OCI-LY3 (cell line): Measurements from ENCODE around the gene TMCC3.

Experiments used
- H2AFZ ChIP-seq: fragments of 200-600, 300-600 bp; shearing (Covaris generic); 2 replicates; pipeline ENCODE4 v1.6.0; 2014; ENCODE audit warnings: antibody characterized with exemption, low read depth, low read length
- H3K27ac ChIP-seq: fragments of 200-600, 300-600 bp; sonication (generic); 2 replicates; pipeline ENCODE4 v1.5.1; 2014; ENCODE audit warnings: mild to moderate bottlenecking, low read length, moderate library complexity, mixed read lengths
- H3K27me3 ChIP-seq: fragments of 200-600, 300-600 bp; sonication (generic); 2 replicates; pipeline ENCODE4 v1.6.1; 2014; ENCODE audit warnings: low read depth, low read length, mixed read lengths
- H3K36me3 ChIP-seq: fragments of 200-600, 300-600 bp; sonication (generic); replicated peaks from 2 replicates; pipeline ENCODE3; 2014; ENCODE audit warnings: low read depth, low read length, mixed read lengths
- H3K4me1 ChIP-seq: fragments of 300-600, 200-600 bp; sonication (generic); 2 replicates; pipeline ENCODE4 v1.6.1; 2014; ENCODE audit warnings: low read length, mixed read lengths
- H3K4me2 ChIP-seq: fragments of 200-600, 300-600 bp; sonication (generic); 2 replicates; pipeline ENCODE4 v1.6.1; 2014; ENCODE audit warnings: low read length, mixed read lengths
- H3K4me3 ChIP-seq: fragments of 300-600, 200-600 bp; sonication (generic); 2 replicates; pipeline ENCODE4 v1.5.1; 2014; ENCODE audit warnings: antibody characterized with exemption, mild to moderate bottlenecking, low read length, moderate library complexity
- H3K79me2 ChIP-seq: fragments of 300-600, 200-600 bp; shearing (Covaris generic); 2 replicates; pipeline ENCODE4 v1.6.1; 2014; ENCODE audit warnings: mild to moderate bottlenecking, low read length, mixed read lengths
- H3K9ac ChIP-seq: fragments of 300-600, 200-600 bp; shearing (Covaris generic); 2 replicates; pipeline ENCODE4 v1.6.0; 2014; ENCODE audit warnings: mild to moderate bottlenecking, low read length, moderate library complexity
- H3K9me3 ChIP-seq: fragments of 200-600, 300-600 bp; shearing (Covaris generic); 2 replicates; pipeline ENCODE4 v1.6.1; 2014; ENCODE audit warnings: low read length, mixed read lengths; ENCODE audit not compliant: insufficient read depth
- H4K20me1 ChIP-seq: fragments of 200-600, 300-600 bp; sonication (generic); 2 replicates; pipeline ENCODE4 v1.6.1; 2016; ENCODE audit warnings: low read length, mixed read lengths; ENCODE audit not compliant: insufficient read depth
- EZH2phosphoT487 ChIP-seq: fragments of 200-600 bp; shearing (Covaris generic); IDR thresholded peaks from 2 replicates; pipeline ENCODE4 v1.6.1; 2018; ENCODE audit warnings: antibody characterized with exemption, mixed run types, low read depth
- TF ChIP-seq, protein P1 (sequence below): fragments of 200-600, 300-600 bp; sonication (generic); IDR thresholded peaks from 2 replicates; pipeline ENCODE4 v1.5.1; 2014; ENCODE audit warnings: antibody characterized with exemption, low read length, low read depth

TMCC3 gene

GRCh38 chr12:94656556-94656955 is 6.2 kb upstream of the TMCC3 start:
- no peaks in the 10 kb centered on the region for H3K36me3 ChIP-seq

GRCh38 chr12:94649349-94650142 is 811 bp downstream of the TMCC3 start:
- Histone ChIP-seq H4K20me1 (peaks cover 43% of the 10 kb centered on the region), H3K9me3 (no peaks in the 10 kb centered on the region), H3K79me2 (no peaks in the 10 kb centered on the region), H3K36me3 (no peaks in the 10 kb centered on the region), H2AFZ (no peak overlapping the region), H3K27ac (no peak overlapping the region), H3K9ac (peak overlapping the region; percentile 12; the same call in 1 of the 2 replicates), H3K4me1 (peaks cover 12% of the 10 kb centered on the region), H3K4me3 (peak overlapping the region; percentile 83), H3K27me3 (peaks cover 43% of the 10 kb centered on the region), H3K4me2 (peak overlapping the region; percentile 91)
- TF ChIP-seq EZH2phosphoT487: no peak
- TF ChIP-seq, protein P1, sequence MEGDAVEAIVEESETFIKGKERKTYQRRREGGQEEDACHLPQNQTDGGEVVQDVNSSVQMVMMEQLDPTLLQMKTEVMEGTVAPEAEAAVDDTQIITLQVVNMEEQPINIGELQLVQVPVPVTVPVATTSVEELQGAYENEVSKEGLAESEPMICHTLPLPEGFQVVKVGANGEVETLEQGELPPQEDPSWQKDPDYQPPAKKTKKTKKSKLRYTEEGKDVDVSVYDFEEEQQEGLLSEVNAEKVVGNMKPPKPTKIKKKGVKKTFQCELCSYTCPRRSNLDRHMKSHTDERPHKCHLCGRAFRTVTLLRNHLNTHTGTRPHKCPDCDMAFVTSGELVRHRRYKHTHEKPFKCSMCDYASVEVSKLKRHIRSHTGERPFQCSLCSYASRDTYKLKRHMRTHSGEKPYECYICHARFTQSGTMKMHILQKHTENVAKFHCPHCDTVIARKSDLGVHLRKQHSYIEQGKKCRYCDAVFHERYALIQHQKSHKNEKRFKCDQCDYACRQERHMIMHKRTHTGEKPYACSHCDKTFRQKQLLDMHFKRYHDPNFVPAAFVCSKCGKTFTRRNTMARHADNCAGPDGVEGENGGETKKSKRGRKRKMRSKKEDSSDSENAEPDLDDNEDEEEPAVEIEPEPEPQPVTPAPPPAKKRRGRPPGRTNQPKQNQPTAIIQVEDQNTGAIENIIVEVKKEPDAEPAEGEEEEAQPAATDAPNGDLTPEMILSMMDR: peak; percentile 38

More at GRCh38 chr12:94656556-94656955, 6.2 kb upstream of the TMCC3 start:
- Histone ChIP-seq H2AFZ (no peak overlapping the region), H3K9ac (no peak overlapping the region), H4K20me1 (no peaks in the 10 kb centered on the region; the same call in none of the 2 replicates), H3K79me2 (no peaks in the 10 kb centered on the region), H3K4me1 (peaks cover 14% of the 10 kb centered on the region), H3K4me3 (no peak overlapping the region), H3K27me3 (peaks cover under 1% of the 10 kb centered on the region; the same call in 1 of the 2 replicates), H3K4me2 (no peak overlapping the region), H3K9me3 (no peaks in the 10 kb centered on the region), H3K27ac (no peak overlapping the region)
- TF ChIP-seq EZH2phosphoT487: no peak
- TF ChIP-seq, protein P1: no peak

- Histone ChIP-seq H3K36me3 (no peaks in the 10 kb centered on the region), H2AFZ (no peak overlapping the region), H3K9ac (no peak overlapping the region), H3K27me3 (peaks cover 53% of the 10 kb centered on the region), H3K4me1 (peaks cover 22% of the 10 kb centered on the region), H3K4me2 (no peak overlapping the region), H4K20me1 (peaks cover 53% of the 10 kb centered on the region), H3K79me2 (no peaks in the 10 kb centered on the region), H3K9me3 (no peaks in the 10 kb centered on the region), H3K4me3 (no peak overlapping the region), H3K27ac (no peak overlapping the region)
- TF ChIP-seq EZH2phosphoT487: no peak
- TF ChIP-seq, protein P1: no peak
These were observed 1.8 kb downstream of the TMCC3 start for GRCh38 chr12:94648578-94648977.

DNA sequence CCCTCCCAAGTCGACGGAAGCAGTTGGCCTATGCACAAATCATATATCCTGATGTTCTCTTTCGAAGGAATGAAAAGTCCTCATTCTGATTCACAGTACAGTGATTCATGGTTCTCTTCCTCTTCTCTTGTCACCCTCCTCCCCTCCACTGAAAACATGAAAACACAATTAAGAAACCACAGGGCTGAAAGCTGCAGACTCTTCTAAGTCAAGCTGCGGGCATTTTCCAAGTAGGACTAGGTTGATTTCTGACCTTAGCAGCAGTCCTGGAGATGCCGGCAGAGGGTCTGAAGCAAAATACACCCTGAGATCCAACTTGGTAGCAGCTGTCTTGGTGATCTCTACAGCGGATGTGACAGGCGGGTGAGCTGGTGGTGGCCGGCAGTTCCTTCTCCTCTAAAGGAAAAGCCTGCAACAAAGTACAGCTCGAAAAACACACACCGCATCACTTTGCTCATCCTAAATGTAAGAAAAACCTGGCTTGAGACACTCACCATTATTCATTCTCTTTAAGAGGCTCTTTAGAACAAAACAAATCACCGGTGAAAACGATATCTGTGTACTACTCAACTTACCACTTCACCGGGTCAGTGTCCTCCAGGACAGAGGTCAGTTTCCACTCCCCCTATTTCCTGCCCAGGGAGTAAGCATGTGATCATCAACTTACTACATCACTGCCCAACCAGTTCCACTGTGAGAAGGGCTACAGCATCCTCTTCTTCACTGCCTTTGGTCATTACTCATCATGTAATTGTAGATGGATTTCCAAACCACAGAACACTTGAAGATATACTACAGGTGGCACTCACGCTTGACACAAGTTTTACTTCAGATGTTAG is 6.0 kb downstream of the TMCC3 start:
- no peaks in the 10 kb centered on the region for H3K79me2 ChIP-seq
- peak overlapping the region; percentile 74 for H3K4me2 ChIP-seq
- H2AFZ ChIP-seq: no peak overlapping the region
- H3K27ac ChIP-seq: no peak overlapping the region
- peaks cover 36% of the 10 kb centered on the region for H3K4me1 ChIP-seq
- H3K36me3 ChIP-seq: no peaks in the 10 kb centered on the region
- H3K4me3 ChIP-seq: peak overlapping the region; percentile 57
- peaks cover 55% of the 10 kb centered on the region for H3K27me3 ChIP-seq
- peaks cover 61% of the 10 kb centered on the region for H4K20me1 ChIP-seq
- H3K9me3 ChIP-seq: no peaks in the 10 kb centered on the region
- 0 out of 2 replicates have a peak overlapping the region, but pooled peaks have one; percentile 9 for H3K9ac ChIP-seq
- TF ChIP-seq EZH2phosphoT487: no peak
- TF ChIP-seq, protein P1: no peak
